ENCODE measurements around the gene CYB561. TPM values are rescaled to one million over a fixed set of nuclear protein-coding genes. Genes with fewer than 3 reads are reported as not detected.

Gene CYB561
- total and polyA plus RNA-seq, 4 donors, result 41.2 to 97.9 (median 45.8) TPM

DNA sequence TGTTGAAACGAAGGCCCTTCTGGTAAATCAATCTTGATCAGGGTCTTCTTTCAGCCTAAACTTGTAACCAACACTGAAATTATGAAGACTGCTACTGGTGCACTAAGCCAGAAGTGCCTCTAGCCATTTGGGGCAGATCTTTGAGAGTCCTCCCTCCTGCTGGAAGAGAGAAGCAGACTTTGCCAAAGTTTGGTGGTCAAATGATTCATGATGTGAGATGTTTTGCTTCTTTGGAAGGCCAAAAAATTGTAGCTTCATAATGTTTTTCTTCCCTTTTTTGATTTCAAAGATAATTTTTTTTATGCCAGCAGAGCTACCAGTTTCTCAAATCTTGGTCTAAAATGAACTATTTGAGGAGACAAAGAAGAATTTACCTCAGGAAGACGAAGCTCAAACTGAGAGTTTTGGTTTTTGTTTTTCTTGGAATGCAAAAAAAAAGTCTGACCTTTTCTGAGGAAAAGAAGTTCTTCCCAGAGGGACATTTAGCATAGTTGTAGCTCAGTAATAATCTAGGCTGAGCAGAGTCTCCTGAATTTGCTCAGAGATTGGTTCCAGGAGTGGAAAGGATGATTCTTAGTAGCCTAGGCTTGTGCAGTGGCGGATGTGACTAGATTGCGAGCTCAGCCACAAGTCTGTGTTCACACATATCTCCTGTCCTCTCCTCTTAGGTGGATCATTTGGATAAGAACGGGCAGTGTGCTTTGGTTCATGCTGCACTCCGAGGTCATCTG is 50.9 kb downstream of the CYB561 start:
- TF ChIP-seq, protein P1, sequence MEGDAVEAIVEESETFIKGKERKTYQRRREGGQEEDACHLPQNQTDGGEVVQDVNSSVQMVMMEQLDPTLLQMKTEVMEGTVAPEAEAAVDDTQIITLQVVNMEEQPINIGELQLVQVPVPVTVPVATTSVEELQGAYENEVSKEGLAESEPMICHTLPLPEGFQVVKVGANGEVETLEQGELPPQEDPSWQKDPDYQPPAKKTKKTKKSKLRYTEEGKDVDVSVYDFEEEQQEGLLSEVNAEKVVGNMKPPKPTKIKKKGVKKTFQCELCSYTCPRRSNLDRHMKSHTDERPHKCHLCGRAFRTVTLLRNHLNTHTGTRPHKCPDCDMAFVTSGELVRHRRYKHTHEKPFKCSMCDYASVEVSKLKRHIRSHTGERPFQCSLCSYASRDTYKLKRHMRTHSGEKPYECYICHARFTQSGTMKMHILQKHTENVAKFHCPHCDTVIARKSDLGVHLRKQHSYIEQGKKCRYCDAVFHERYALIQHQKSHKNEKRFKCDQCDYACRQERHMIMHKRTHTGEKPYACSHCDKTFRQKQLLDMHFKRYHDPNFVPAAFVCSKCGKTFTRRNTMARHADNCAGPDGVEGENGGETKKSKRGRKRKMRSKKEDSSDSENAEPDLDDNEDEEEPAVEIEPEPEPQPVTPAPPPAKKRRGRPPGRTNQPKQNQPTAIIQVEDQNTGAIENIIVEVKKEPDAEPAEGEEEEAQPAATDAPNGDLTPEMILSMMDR (IDR thresholded peaks at IDR 0.05; ENCODE audit: control extremely low read depth, extremely low read depth), result no peak
- DNase-seq (peak in 2 of 3 donors; percentile 46 to 64), ATAC-seq (ENCODE audit: insufficient read depth, low FRiP score) (no peak)
- H3K9ac ChIP-seq (ENCODE audit: insufficient read depth in 1 of 2, low read length in 2 of 2), result no peak overlapping the region
- H3K4me1 ChIP-seq (ENCODE audit: control insufficient read depth in 5 of 5, insufficient read depth in 5 of 5, low read length in 5 of 5), result peaks cover 0 to 25% (median 5%) of the 10 kb centered on the region in 5 donors
- H3K27me3 ChIP-seq (ENCODE audit: control insufficient read depth in 3 of 3, insufficient read depth in 3 of 3, low read length in 2 of 3), result no peaks in the 10 kb centered on the region
- H3K9me3 ChIP-seq (ENCODE audit: control insufficient read depth in 4 of 4, insufficient read depth in 3 of 4, low read length in 3 of 4), result no peaks in the 10 kb centered on the region
- 78 to 89% methylated on average over 6 of the region's 6 CpGs for WGBS, 2 donors
- no peak overlapping the region for H3K4me3 ChIP-seq
- peak overlapping the region; percentile 50 to 60 for H3K27ac ChIP-seq (ENCODE audit: low read depth in 1 of 2, low read length in 1 of 2)
- H3K36me3 ChIP-seq (ENCODE audit: control insufficient read depth in 4 of 4, insufficient read depth in 4 of 4, low read length in 4 of 4), result peaks cover 8 to 34% (median 15%) of the 10 kb centered on the region in 4 donors

DNA sequence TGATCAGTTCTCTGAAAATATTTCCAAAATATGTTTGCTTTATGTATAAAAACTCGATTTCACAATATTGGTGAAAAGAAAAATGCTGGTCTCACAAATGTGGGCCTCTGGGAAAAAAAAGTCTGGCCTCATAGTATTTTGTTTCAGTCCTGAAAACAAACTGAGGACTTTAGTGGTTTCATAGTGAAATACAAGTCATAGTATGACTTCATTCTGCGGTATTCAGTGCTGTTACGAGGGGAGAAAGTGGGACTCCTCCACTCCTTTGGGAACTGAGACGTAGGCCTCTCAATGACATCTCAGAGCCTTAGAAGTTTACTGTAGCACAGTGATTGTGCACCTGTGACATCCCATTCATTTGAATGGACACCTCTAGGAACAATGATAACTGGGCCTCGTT is 56.0 kb downstream of the CYB561 start:
- TF ChIP-seq, protein P1 (IDR thresholded peaks at IDR 0.05; ENCODE audit: control extremely low read depth, extremely low read depth), result no peak
- H3K36me3 ChIP-seq (ENCODE audit: control insufficient read depth in 4 of 4, insufficient read depth in 4 of 4, low read length in 4 of 4), result peaks cover 9 to 30% (median 14%) of the 10 kb centered on the region in 4 donors
- WGBS, 2 donors, result 95 to 98% methylated on average over 5 of the region's 5 CpGs

DNA sequence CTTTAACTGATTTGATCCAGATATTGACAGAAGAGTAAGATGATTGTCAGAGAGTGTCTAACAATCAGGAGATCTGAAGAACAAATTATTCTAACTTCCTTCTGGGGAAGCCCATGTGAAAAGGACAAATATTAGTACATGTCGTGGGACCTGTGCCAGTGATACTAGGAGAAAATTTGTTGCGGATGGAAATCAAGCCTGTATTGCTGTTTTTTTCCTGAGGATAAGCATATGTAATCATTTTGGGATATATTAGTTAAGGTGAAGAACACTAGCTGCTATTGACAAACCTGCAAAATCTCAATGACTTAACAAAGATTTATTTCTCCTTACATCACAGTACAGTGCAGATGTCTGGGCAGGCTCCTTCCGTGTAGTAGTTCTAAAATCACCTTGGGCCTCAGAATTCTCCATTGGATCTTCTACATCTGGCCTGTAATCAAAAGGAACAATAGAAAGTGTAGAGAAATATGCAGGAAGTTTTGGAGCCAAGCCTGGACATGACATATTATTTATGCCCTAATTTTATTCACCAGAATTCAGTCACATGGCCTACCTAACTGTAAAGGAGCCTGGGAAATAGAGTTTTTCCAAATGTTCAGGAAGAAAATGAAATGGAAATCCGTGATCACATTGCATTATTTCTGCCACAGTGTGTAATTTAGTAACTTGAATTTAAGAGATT is 58.3 kb downstream of the CYB561 start:
- H3K4me1 ChIP-seq (ENCODE audit: control insufficient read depth in 5 of 5, insufficient read depth in 5 of 5, low read length in 5 of 5), result no peaks in the 10 kb centered on the region
- peaks cover 6 to 30% (median 13%) of the 10 kb centered on the region in 4 donors for H3K36me3 ChIP-seq (ENCODE audit: control insufficient read depth in 4 of 4, insufficient read depth in 4 of 4, low read length in 4 of 4)
- H3K9ac ChIP-seq (ENCODE audit: insufficient read depth in 1 of 2, low read length in 2 of 2), result no peak overlapping the region
- 81 to 82% methylated on average over 4 of the region's 4 CpGs for WGBS, 2 donors
- no peaks in the 10 kb centered on the region for H3K9me3 ChIP-seq (ENCODE audit: control insufficient read depth in 4 of 4, insufficient read depth in 3 of 4, low read length in 3 of 4)
- DNase-seq (no peak), ATAC-seq (ENCODE audit: insufficient read depth, low FRiP score) (no peak)
- H3K27ac ChIP-seq (ENCODE audit: low read depth in 1 of 2, low read length in 1 of 2), result no peak overlapping the region
- TF ChIP-seq, protein P1 (IDR thresholded peaks at IDR 0.05; ENCODE audit: control extremely low read depth, extremely low read depth), result no peak
- H3K27me3 ChIP-seq (ENCODE audit: control insufficient read depth in 3 of 3, insufficient read depth in 3 of 3, low read length in 2 of 3), result no peaks in the 10 kb centered on the region
- H3K4me3 ChIP-seq, result no peak overlapping the region

More for the DNA sequence above, 56.0 kb downstream of the CYB561 start:
- Histone ChIP-seq H3K9ac (ENCODE audit: insufficient read depth in 1 of 2, low read length in 2 of 2) (no peak overlapping the region), H3K9me3 (ENCODE audit: control insufficient read depth in 4 of 4, insufficient read depth in 3 of 4, low read length in 3 of 4) (no peaks in the 10 kb centered on the region), H3K4me3 (no peak overlapping the region), H3K4me1 (ENCODE audit: control insufficient read depth in 5 of 5, insufficient read depth in 5 of 5, low read length in 5 of 5) (peaks cover 0 to 3% (median 0%) of the 10 kb centered on the region in 5 donors), H3K27me3 (ENCODE audit: control insufficient read depth in 3 of 3, insufficient read depth in 3 of 3, low read length in 2 of 3) (no peaks in the 10 kb centered on the region), H3K27ac (ENCODE audit: low read depth in 1 of 2, low read length in 1 of 2) (no peak overlapping the region)
- no peak for DNase-seq
- ATAC-seq (ENCODE audit: insufficient read depth, low FRiP score), result no peak

Measured in lung (tissue), 12 donors.